Measurements from ENCODE around the gene MAPK6. TPM values are rescaled to one million over a fixed set of nuclear protein-coding genes. Genes with fewer than 3 reads are reported as not detected.

The MAPK6 gene
- total and polyA plus RNA-seq, 2 of the 8 experiments (the other 6 are each of a cell fraction or from before 2014, with no cell fraction given) = 22.6 to 108 TPM

DNA sequence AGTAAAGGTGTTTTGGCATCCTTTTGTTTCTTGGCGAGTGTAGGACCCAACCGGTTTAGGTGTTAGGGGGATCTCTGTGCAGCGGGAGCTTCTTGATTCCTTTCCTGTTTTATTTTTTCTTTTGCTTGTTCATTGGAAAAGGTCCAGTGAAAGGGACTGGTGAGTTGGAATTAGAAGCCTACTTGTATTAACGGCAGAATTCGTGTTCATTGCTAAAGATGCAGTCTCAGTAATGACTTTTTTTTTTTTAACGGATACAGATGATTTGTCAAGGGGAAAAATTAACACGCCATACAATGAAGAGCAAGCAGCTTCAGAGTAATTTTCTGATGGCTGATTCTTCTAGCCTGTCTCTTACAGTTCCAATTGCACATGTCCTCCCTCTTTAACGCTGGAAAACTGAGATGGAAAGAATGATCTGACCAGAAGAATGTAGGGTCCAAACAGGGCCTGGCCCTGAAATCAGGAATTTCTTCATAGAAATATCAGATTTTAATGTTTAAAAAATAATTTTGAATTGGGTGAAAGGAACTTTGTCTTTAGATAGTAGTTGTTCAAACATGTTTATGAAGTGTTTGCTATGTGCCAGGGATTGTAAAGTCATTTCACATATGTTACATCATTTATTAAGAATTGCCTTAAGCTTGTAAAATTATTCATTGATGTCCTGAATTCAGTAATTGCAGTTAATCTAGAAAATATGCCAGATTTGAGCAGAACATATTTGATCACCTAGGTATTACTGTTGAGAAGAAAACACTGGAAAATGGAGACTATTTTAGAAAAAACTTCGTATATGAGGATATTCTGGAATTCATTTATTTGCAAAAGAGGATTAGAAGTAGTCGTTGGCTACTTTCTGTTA, 1.4 kb downstream of the MAPK6 start:
- Histone ChIP-seq H2AK5ac (ENCODE audit: low read depth, low read length) (no peak overlapping the region), H3K4ac (replicated peaks; ENCODE audit: insufficient read length, low read depth, low read length) (no peak overlapping the region), H3K4me2 (ENCODE audit: insufficient read depth in 1 of 2, low read depth in 2 of 2, low read length in 2 of 2) (peak overlapping the region; percentile 70 to 76), H3K9me3 (ENCODE audit: insufficient read depth in 2 of 2, low read depth in 1 of 2, low read length in 1 of 2) (no peaks in the 10 kb centered on the region), H4K8ac (ENCODE audit: extremely low read depth, insufficient read depth, low read length) (no peak overlapping the region), H3K18ac (ENCODE audit: extremely low read depth, low read length) (peak overlapping the region; percentile 79; the same call in 1 of the 2 replicates), H2BK5ac (ENCODE audit: low read depth, low read length) (peak overlapping the region; percentile 87; the same call in 1 of the 2 replicates), H3K23me2 (ENCODE audit: low read depth, low read length) (no peaks in the 10 kb centered on the region), H3K23ac (ENCODE audit: insufficient read length) (no peak overlapping the region), H3K27me3 (replicated peaks in 1 of 4; ENCODE audit: control insufficient read depth in 3 of 4, extremely low read depth in 1 of 4, insufficient read depth in 3 of 4, low read length in 3 of 4) (no peaks in the 10 kb centered on the region), H3K14ac (ENCODE audit: insufficient read length) (no peak overlapping the region), H2BK20ac (ENCODE audit: low read length) (no peak overlapping the region), H2AFZ (ENCODE audit: low read length) (no peak overlapping the region), H3K79me2 (ENCODE audit: control insufficient read depth in 1 of 2, insufficient read depth in 2 of 2, low read length in 2 of 2) (peaks cover 23 to 58% of the 10 kb centered on the region in 2 experiments), H3K9ac (replicated peaks in 1 of 4; ENCODE audit: extremely low read depth in 1 of 4, low read depth in 3 of 4, low read length in 3 of 4) (peak overlapping the region; percentile 87 to 93 (median 89)), H2BK15ac (ENCODE audit: low read length) (no peak overlapping the region), H3K36me3 (ENCODE audit: control insufficient read depth in 2 of 4, insufficient read depth in 4 of 4, low read length in 3 of 4) (no peaks in the 10 kb centered on the region), H4K91ac (replicated peaks; ENCODE audit: insufficient read length, low read length) (no peak overlapping the region), H4K20me1 (replicated peaks in 1 of 2; ENCODE audit: control insufficient read depth in 1 of 2, insufficient read depth in 2 of 2, low read length in 2 of 2) (peaks cover 2 to 4% of the 10 kb centered on the region in 2 experiments), H3K79me1 (ENCODE audit: low read depth, low read length) (peaks cover 3% of the 10 kb centered on the region; the same call in 1 of the 2 replicates), H3K56ac (replicated peaks; ENCODE audit: insufficient read length, low read depth, low read length) (no peak overlapping the region), H2BK120ac (replicated peaks; ENCODE audit: low read depth, low read length) (no peak overlapping the region), H3K4me1 (replicated peaks in 1 of 4; ENCODE audit: control insufficient read depth in 3 of 4, insufficient read depth in 4 of 4, low read length in 3 of 4) (peaks cover 2 to 12% (median 4%) of the 10 kb centered on the region in 4 experiments; a peak in 5 of 7 replicates), H3K27ac (ENCODE audit: low read depth, low read length) (peak overlapping the region; percentile 84), H2BK12ac (ENCODE audit: low read depth, low read length) (no peak overlapping the region; the same call in 1 of the 2 replicates), H4K5ac (ENCODE audit: insufficient read length, low read depth, low read length) (no peak overlapping the region), H3K4me3 (ENCODE audit: extremely low read depth in 1 of 4, insufficient read depth in 2 of 4, low read depth in 3 of 4, low read length in 4 of 4) (peak overlapping the region; percentile 76 to 96 (median 92))
- no peak for FAIRE-seq
- WGBS, 2 experiments (ENCODE audit: extremely low coverage in 1 of 2, insufficient coverage in 1 of 2, insufficient read length in 1 of 2, insufficient replicate concordance in 2 of 2, low coverage in 1 of 2, low lambda C conversion rate in 2 of 2, missing lambda C conversion rate in 1 of 2) = 8% methylated on average over 10 of the region's 10 CpGs; no CpG with 5 or more reads in 1 of the 2 experiments
- POLR2A ChIA-PET (ENCODE audit: partially characterized antibody) = interaction anchor here (0.7 to 3.5 kb wide), 15 partner anchors 8 to 446 kb away, joined by 3 to 21 read pairs (median 4); partner anchors contain the start of genes BCL2L10 and LEO1
- DNase-seq (ENCODE audit: low read depth in 1 of 2, low spot score in 2 of 2) = no peak
- TF ChIP-seq RBBP5 (IDR thresholded peaks at IDR 0.05; ENCODE audit: borderline replicate concordance, low read depth, low read length) (no peak), JUND (IDR thresholded peaks at IDR 0.05; ENCODE audit: low read length) (no peak), JUN (IDR thresholded peaks at IDR 0.05; ENCODE audit: low read depth, low read length) (no peak), HDAC2 (IDR thresholded peaks at IDR 0.05; ENCODE audit: borderline replicate concordance in 1 of 2, low read depth in 2 of 2, low read length in 2 of 2) (no peak), POLR2A (IDR thresholded peaks at IDR 0.05; ENCODE audit: control extremely low read depth in 1 of 2, low read depth in 2 of 2, low read length in 2 of 2) (no peak), POU5F1 (IDR thresholded peaks at IDR 0.05; ENCODE audit: low read depth, low read length) (no peak), FOSL1 (IDR thresholded peaks at IDR 0.05; ENCODE audit: insufficient read depth, low read depth, low read length) (no peak), E2F6 (IDR thresholded peaks at IDR 0.05) (no peak)
- CTCF ChIA-PET (ENCODE audit: partially characterized antibody) = interaction anchor here (0.7 to 1.7 kb wide), 5 partner anchors 9 to 237 kb away, joined by 3 to 8 read pairs (median 4); no protein-coding TSS in a partner anchor

All from H1 (cell line).